ENCODE measurements around the gene PLCH2.
"Not testable (repeated sequence)": the region's sequence is repeated elsewhere in the genome, so short reads cannot be mapped to it uniquely, and the experiment has no call there.

Gene PLCH2

GRCh38 chr1:2441746-2442145, 34.3 kb upstream of the PLCH2 start:
- no peak for DNase-seq

GRCh38 chr1:2442661-2443060, 33.4 kb upstream of the PLCH2 start:
- no peak for DNase-seq

- DNase-seq, result no peak
These were observed 32.6 kb upstream of the PLCH2 start for GRCh38 chr1:2443277-2444137.

- no peak for DNase-seq
These were observed 31.9 kb upstream of the PLCH2 start for GRCh38 chr1:2444138-2444591.

- DNase-seq, result no peak
These were observed 30.8 kb upstream of the PLCH2 start for GRCh38 chr1:2445162-2445822.

GRCh38 chr1:2445823-2446215, 30.3 kb upstream of the PLCH2 start:
- DNase-seq, result no peak

GRCh38 chr1:2446394-2446793, 29.7 kb upstream of the PLCH2 start:
- no peak for DNase-seq

GRCh38 chr1:2446861-2447260, 29.2 kb upstream of the PLCH2 start:
- no peak for DNase-seq

GRCh38 chr1:2447276-2448097, 28.6 kb upstream of the PLCH2 start:
- DNase-seq, result no peak

- DNase-seq, result no peak
These were observed 28.0 kb upstream of the PLCH2 start for GRCh38 chr1:2448098-2448445.

GRCh38 chr1:2449636-2450454, 26.2 kb upstream of the PLCH2 start:
- DNase-seq, result no peak

GRCh38 chr1:2451741-2452140, 24.3 kb upstream of the PLCH2 start:
- no peak for DNase-seq

GRCh38 chr1:2452201-2452931, 23.7 kb upstream of the PLCH2 start:
- no peak for DNase-seq

- DNase-seq, result no peak
These were observed 23.2 kb upstream of the PLCH2 start for GRCh38 chr1:2452932-2453315.

- no peak for DNase-seq
These were observed 21.9 kb upstream of the PLCH2 start for GRCh38 chr1:2454227-2454626.

- DNase-seq, result no peak
These were observed 20.3 kb upstream of the PLCH2 start for GRCh38 chr1:2455757-2456156.

- no peak for DNase-seq
These were observed 18.6 kb upstream of the PLCH2 start for GRCh38 chr1:2457444-2457843.

GRCh38 chr1:2458687-2459086, 17.4 kb upstream of the PLCH2 start:
- no peak for DNase-seq

- DNase-seq, result not testable (repeated sequence)
These were observed 16.9 kb upstream of the PLCH2 start for GRCh38 chr1:2459102-2459753.

GRCh38 chr1:2459757-2460156, 16.3 kb upstream of the PLCH2 start:
- no peak for DNase-seq

GRCh38 chr1:2460203-2460602, 15.9 kb upstream of the PLCH2 start:
- no peak for DNase-seq
